DOHH2 (cell line): ENCODE data around the gene LPIN1.

Source experiments
- H3F3A ChIP-seq: fragments of 200-600 bp; sonication (generic), shearing (Covaris generic); 2 replicates; pipeline ENCODE4 v1.6.0; 2016; ENCODE audit warnings: antibody characterized with exemption, mild to moderate bottlenecking; ENCODE audit not compliant: control insufficient read depth, insufficient read depth
- H3K27ac ChIP-seq: fragments of 200-600 bp; sonication (generic); 2 replicates; pipeline ENCODE4 v1.5.1; 2014; ENCODE audit warnings: low read depth, mild to moderate bottlenecking, low read length, moderate library complexity
- H3K27me3 ChIP-seq: fragments of 200-600 bp; sonication (generic); 2 replicates; pipeline ENCODE4 v1.6.1; 2014; ENCODE audit warnings: mild to moderate bottlenecking, low read length, mixed read lengths; ENCODE audit not compliant: control insufficient read depth
- H3K36me3 ChIP-seq: fragments of 200-600 bp; sonication (generic); 2 replicates; pipeline ENCODE4 v1.6.1; 2014; ENCODE audit warnings: mild to moderate bottlenecking, low read length, moderate library complexity, mixed read lengths; ENCODE audit not compliant: control insufficient read depth
- H3K4me1 ChIP-seq: fragments of 200-600 bp; sonication (generic); 2 replicates; pipeline ENCODE4 v1.6.1; 2014; ENCODE audit warnings: mild to moderate bottlenecking, low read length, mixed read lengths; ENCODE audit not compliant: control insufficient read depth
- H3K4me2 ChIP-seq: fragments of 200-600 bp; sonication (generic); 2 replicates; pipeline ENCODE4 v1.6.0; 2014; ENCODE audit warnings: mild to moderate bottlenecking, low read length, moderate library complexity
- H3K4me3 ChIP-seq: fragments of 200-600 bp; sonication (generic); 2 replicates; pipeline ENCODE4 v1.5.1; 2014; ENCODE audit warnings: mild to moderate bottlenecking, low read length, mixed read lengths
- H3K79me2 ChIP-seq: fragments of 200-600 bp; sonication (generic); 2 replicates; pipeline ENCODE4 v1.6.1; 2014; ENCODE audit warnings: mild to moderate bottlenecking, low read length, mixed read lengths; ENCODE audit not compliant: control insufficient read depth
- H3K9me2 ChIP-seq: fragments of 200-600 bp; sonication (generic); replicated peaks from 2 replicates; pipeline ENCODE4 v1.6.1; 2014; ENCODE audit warnings: mild to moderate bottlenecking, low read length, mixed read lengths; ENCODE audit not compliant: control insufficient read depth
- H3K9me3 ChIP-seq: fragments of 200-600 bp; sonication (generic); 2 replicates; pipeline ENCODE4 v1.6.1; 2014; ENCODE audit warnings: antibody characterized with exemption, low read length, mixed read lengths; ENCODE audit not compliant: control insufficient read depth, insufficient read depth
- H4K20me1 ChIP-seq: fragments of 200-600 bp; sonication (generic); 2 replicates; pipeline ENCODE4 v1.6.0; 2014; ENCODE audit warnings: low read depth, mild to moderate bottlenecking, antibody characterized with exemption, low read length, moderate library complexity; ENCODE audit not compliant: control insufficient read depth, insufficient read depth
- CTCF ChIP-seq: fragments of 200-600 bp; sonication (generic); IDR thresholded peaks from one replicate; pipeline ENCODE4 v1.5.1; 2014; ENCODE audit warnings: antibody characterized with exemption, mild to moderate bottlenecking, low read depth, low read length; ENCODE audit not compliant: poor library complexity, severe bottlenecking
- EZH2phosphoT487 ChIP-seq: fragments of 200-600 bp; sonication (generic); IDR thresholded peaks from 2 replicates; pipeline ENCODE4 v1.6.1; 2017; ENCODE audit warnings: borderline replicate concordance, mild to moderate bottlenecking, antibody characterized with exemption, low read length, moderate library complexity, mixed read lengths

LPIN1 gene

GRCh38 chr2:11712866-11713265, 33.6 kb upstream of the LPIN1 start:
- H3K27me3 ChIP-seq, result peaks cover 33% of the 10 kb centered on the region
- no peaks in the 10 kb centered on the region; the same call in 1 of the 2 replicates for H4K20me1 ChIP-seq
- H3K9me3 ChIP-seq, result no peaks in the 10 kb centered on the region
- no peaks in the 10 kb centered on the region for H3F3A ChIP-seq
- H3K79me2 ChIP-seq, result no peaks in the 10 kb centered on the region
- H3K4me1 ChIP-seq, result peaks cover 14% of the 10 kb centered on the region
- H3K36me3 ChIP-seq, result no peaks in the 10 kb centered on the region
- no peak for TF ChIP-seq CTCF
- TF ChIP-seq EZH2phosphoT487, result no peak
- no peak overlapping the region for H3K4me2 ChIP-seq
- H3K27ac ChIP-seq, result no peak overlapping the region
- no peak overlapping the region for H3K4me3 ChIP-seq
- H3K9me2 ChIP-seq, result no peaks in the 10 kb centered on the region

- TF ChIP-seq EZH2phosphoT487, result no peak
- no peak for TF ChIP-seq CTCF
- Histone ChIP-seq H3K9me2 (no peaks in the 10 kb centered on the region), H4K20me1 (no peaks in the 10 kb centered on the region; the same call in 1 of the 2 replicates), H3K4me2 (no peak overlapping the region), H3K4me3 (no peak overlapping the region), H3K4me1 (peaks cover 14% of the 10 kb centered on the region), H3K27ac (no peak overlapping the region), H3K36me3 (no peaks in the 10 kb centered on the region), H3F3A (no peaks in the 10 kb centered on the region), H3K27me3 (peaks cover 41% of the 10 kb centered on the region), H3K79me2 (no peaks in the 10 kb centered on the region), H3K9me3 (no peaks in the 10 kb centered on the region)
These were observed 32.6 kb upstream of the LPIN1 start for GRCh38 chr2:11713815-11714214.

- Histone ChIP-seq H3F3A (no peaks in the 10 kb centered on the region), H3K4me3 (no peak overlapping the region), H3K79me2 (no peaks in the 10 kb centered on the region), H3K27me3 (peaks cover 51% of the 10 kb centered on the region), H3K36me3 (no peaks in the 10 kb centered on the region), H3K4me2 (no peak overlapping the region), H3K4me1 (peaks cover 14% of the 10 kb centered on the region), H4K20me1 (no peaks in the 10 kb centered on the region; the same call in 1 of the 2 replicates), H3K9me2 (no peaks in the 10 kb centered on the region), H3K27ac (no peak overlapping the region), H3K9me3 (no peaks in the 10 kb centered on the region)
- TF ChIP-seq CTCF (no peak), EZH2phosphoT487 (no peak)
These were observed 30.3 kb upstream of the LPIN1 start for GRCh38 chr2:11715987-11716652.
